ELF-1 (cell line): ENCODE data around the gene GNMT.
"Not testable (repeated sequence)": the region's sequence is repeated elsewhere in the genome, so short reads cannot be mapped to it uniquely, and the experiment has no call there.

Source experiments
- DNase-seq: peaks from one replicate; pipeline ENCODE4 v3.0.0-alpha.2; 2016; ENCODE audit warnings: low read depth, low spot score

Gene GNMT

GRCh38 chr6:42974919-42975505 lies 14.5 kb downstream of the GNMT start:
- DNase-seq, result no peak

GRCh38 chr6:42978487-42978838 lies 17.9 kb downstream of the GNMT start:
- peak; percentile 54 for DNase-seq

GRCh38 chr6:42978839-42979522 lies 18.4 kb downstream of the GNMT start, which contains the start of gene PEX6:
Gene PEX6, minus strand, starts transcription at chr6:42979181. Its CDS starts 31 bp downstream, at chr6:42979150.
- peak; percentile 95 for DNase-seq

GRCh38 chr6:42979523-42980177 lies 19.1 kb downstream of the GNMT start:
- no peak for DNase-seq

GRCh38 chr6:42981836-42982235 lies 21.3 kb downstream of the GNMT start:
- no peak for DNase-seq

GRCh38 chr6:42984001-42984923 lies 23.7 kb downstream of the GNMT start, which contains the start of gene PPP2R5D:
Gene PPP2R5D, plus strand, starts transcription at chr6:42984570. Its CDS starts 108 bp downstream, at chr6:42984678.
- DNase-seq, result peak; percentile 99

- DNase-seq, result peak; percentile 40
These were observed 24.4 kb downstream of the GNMT start for GRCh38 chr6:42984924-42985475.

GRCh38 chr6:42987533-42988451 lies 27.2 kb downstream of the GNMT start:
- DNase-seq, result no peak

GRCh38 chr6:42988486-42989020 lies 28.0 kb downstream of the GNMT start:
- DNase-seq, result no peak

- DNase-seq, result no peak
These were observed 29.4 kb downstream of the GNMT start for GRCh38 chr6:42989923-42990322.

- no peak for DNase-seq
These were observed 32.9 kb downstream of the GNMT start for GRCh38 chr6:42993445-42993844.

GRCh38 chr6:42996513-42996912 lies 36.0 kb downstream of the GNMT start:
- DNase-seq, result no peak

- DNase-seq, result not testable (repeated sequence)
These were observed 37.7 kb downstream of the GNMT start for GRCh38 chr6:42998205-42998604.

- no peak for DNase-seq
These were observed 41.3 kb downstream of the GNMT start for GRCh38 chr6:43001843-43002242.

- DNase-seq, result no peak
These were observed 45.3 kb downstream of the GNMT start for GRCh38 chr6:43005844-43006243.

GRCh38 chr6:43006251-43006650 lies 45.7 kb downstream of the GNMT start:
- DNase-seq, result no peak

- DNase-seq, result no peak
These were observed 46.6 kb downstream of the GNMT start for GRCh38 chr6:43007126-43007525.

- peak; percentile 52 for DNase-seq
These were observed 48.6 kb downstream of the GNMT start for GRCh38 chr6:43009124-43009523.

- DNase-seq, result no peak
These were observed 50.7 kb downstream of the GNMT start for GRCh38 chr6:43011207-43011606.

GRCh38 chr6:43012364-43012763 lies 51.8 kb downstream of the GNMT start:
- DNase-seq, result no peak
